Measurements from ENCODE around the gene ZBTB37.

ZBTB37 gene

DNA sequence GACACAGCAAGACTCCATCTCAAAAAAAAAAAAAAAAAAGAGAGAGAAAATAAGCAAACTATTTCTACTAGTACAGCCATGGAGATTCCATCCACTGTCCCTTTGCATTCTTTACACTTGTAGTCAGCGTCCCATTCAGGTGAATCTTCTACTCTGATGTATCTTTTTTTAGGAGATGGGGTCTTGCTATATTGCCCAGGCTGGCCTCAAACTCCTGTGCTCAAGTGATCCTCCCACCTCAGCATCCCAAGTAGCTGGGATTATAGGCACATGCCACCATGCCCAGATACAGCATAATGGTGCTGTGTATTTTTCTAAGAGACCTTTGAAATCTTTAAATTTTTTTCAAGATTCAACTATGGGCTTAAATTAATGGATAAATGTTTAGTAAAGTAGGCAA is 35.4 kb upstream of the ZBTB37 start:
- no peak for DNase-seq (ENCODE audit: low read depth in 1 of 2, low spot score in 1 of 2)
- no peak overlapping the region for H3K4me3 ChIP-seq (replicated peaks; ENCODE audit: insufficient read depth, low read length)
- H3K27ac ChIP-seq (replicated peaks), result no peak overlapping the region
- TF ChIP-seq SPI1 (IDR thresholded peaks at IDR 0.05; ENCODE audit: borderline replicate concordance, low read depth) (no peak), POLR2AphosphoS5 (IDR thresholded peaks at IDR 0.05; ENCODE audit: low read depth) (no peak), GABPA (IDR thresholded peaks at IDR 0.05; ENCODE audit: low read depth) (no peak)
- TF ChIP-seq, protein P1, sequence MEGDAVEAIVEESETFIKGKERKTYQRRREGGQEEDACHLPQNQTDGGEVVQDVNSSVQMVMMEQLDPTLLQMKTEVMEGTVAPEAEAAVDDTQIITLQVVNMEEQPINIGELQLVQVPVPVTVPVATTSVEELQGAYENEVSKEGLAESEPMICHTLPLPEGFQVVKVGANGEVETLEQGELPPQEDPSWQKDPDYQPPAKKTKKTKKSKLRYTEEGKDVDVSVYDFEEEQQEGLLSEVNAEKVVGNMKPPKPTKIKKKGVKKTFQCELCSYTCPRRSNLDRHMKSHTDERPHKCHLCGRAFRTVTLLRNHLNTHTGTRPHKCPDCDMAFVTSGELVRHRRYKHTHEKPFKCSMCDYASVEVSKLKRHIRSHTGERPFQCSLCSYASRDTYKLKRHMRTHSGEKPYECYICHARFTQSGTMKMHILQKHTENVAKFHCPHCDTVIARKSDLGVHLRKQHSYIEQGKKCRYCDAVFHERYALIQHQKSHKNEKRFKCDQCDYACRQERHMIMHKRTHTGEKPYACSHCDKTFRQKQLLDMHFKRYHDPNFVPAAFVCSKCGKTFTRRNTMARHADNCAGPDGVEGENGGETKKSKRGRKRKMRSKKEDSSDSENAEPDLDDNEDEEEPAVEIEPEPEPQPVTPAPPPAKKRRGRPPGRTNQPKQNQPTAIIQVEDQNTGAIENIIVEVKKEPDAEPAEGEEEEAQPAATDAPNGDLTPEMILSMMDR (IDR thresholded peaks at IDR 0.05; ENCODE audit: insufficient read depth, low read length), result no peak
- TF ChIP-seq, protein P2, sequence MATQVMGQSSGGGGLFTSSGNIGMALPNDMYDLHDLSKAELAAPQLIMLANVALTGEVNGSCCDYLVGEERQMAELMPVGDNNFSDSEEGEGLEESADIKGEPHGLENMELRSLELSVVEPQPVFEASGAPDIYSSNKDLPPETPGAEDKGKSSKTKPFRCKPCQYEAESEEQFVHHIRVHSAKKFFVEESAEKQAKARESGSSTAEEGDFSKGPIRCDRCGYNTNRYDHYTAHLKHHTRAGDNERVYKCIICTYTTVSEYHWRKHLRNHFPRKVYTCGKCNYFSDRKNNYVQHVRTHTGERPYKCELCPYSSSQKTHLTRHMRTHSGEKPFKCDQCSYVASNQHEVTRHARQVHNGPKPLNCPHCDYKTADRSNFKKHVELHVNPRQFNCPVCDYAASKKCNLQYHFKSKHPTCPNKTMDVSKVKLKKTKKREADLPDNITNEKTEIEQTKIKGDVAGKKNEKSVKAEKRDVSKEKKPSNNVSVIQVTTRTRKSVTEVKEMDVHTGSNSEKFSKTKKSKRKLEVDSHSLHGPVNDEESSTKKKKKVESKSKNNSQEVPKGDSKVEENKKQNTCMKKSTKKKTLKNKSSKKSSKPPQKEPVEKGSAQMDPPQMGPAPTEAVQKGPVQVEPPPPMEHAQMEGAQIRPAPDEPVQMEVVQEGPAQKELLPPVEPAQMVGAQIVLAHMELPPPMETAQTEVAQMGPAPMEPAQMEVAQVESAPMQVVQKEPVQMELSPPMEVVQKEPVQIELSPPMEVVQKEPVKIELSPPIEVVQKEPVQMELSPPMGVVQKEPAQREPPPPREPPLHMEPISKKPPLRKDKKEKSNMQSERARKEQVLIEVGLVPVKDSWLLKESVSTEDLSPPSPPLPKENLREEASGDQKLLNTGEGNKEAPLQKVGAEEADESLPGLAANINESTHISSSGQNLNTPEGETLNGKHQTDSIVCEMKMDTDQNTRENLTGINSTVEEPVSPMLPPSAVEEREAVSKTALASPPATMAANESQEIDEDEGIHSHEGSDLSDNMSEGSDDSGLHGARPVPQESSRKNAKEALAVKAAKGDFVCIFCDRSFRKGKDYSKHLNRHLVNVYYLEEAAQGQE (IDR thresholded peaks at IDR 0.05; ENCODE audit: insufficient replicate concordance, low read depth), result no peak
- no peaks in the 10 kb centered on the region for H3K27me3 ChIP-seq (ENCODE audit: insufficient read depth, poor library complexity, severe bottlenecking)

DNA sequence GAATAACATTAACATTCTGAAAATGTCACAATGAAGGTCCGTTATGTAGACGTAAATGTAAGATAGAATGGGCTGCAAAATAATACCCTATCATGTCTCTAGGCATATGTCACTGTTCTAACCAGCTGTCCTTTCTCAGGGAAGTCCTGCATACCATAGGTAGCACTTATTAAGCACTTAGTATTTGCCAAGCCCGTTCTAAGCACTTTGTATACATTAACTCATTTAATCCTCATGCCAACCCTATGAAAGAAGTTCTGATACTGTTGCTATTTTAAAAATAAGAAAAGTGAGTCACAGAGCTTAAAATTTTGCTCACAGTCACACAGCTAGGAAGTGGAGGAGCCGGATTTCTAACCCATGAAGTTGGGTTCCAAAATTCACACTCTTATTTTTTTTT is 16.1 kb upstream of the ZBTB37 start:
- no peak for DNase-seq (ENCODE audit: low read depth in 1 of 2, low spot score in 1 of 2)
- H3K27ac ChIP-seq (replicated peaks), result no peak overlapping the region

DNA sequence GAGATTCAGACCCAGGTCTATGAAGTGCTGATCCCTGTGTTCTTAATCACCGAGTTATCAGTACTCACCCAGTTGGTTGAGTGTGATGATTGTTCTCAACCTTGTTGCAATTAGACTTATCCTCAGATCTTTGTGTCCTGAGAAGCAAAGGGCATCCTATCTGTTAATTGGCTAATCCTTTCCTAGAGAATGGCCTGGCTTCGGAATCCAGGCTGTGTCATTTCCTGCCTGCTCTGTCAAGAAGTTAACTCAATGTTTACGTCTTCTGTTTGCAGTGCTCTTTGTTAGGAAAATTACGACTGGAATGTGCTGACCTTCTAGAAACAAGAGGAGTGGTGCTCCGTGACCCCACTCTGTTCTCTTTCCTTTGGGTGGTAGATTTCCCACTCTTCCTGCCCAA is 15.1 kb upstream of the ZBTB37 start:
- no peak overlapping the region for H3K4me3 ChIP-seq (replicated peaks; ENCODE audit: insufficient read depth, low read length)
- H3K27ac ChIP-seq (replicated peaks), result no peak overlapping the region
- no peaks in the 10 kb centered on the region for H3K27me3 ChIP-seq (ENCODE audit: insufficient read depth, poor library complexity, severe bottlenecking)
- DNase-seq (ENCODE audit: low read depth in 1 of 2, low spot score in 1 of 2), result no peak
- TF ChIP-seq, protein P2 (IDR thresholded peaks at IDR 0.05; ENCODE audit: insufficient replicate concordance, low read depth), result no peak
- TF ChIP-seq POLR2AphosphoS5 (IDR thresholded peaks at IDR 0.05; ENCODE audit: low read depth) (no peak), SPI1 (IDR thresholded peaks at IDR 0.05; ENCODE audit: borderline replicate concordance, low read depth) (no peak), GABPA (IDR thresholded peaks at IDR 0.05; ENCODE audit: low read depth) (no peak)
- TF ChIP-seq, protein P1 (IDR thresholded peaks at IDR 0.05; ENCODE audit: insufficient read depth, low read length), result no peak

More for the DNA sequence above, 16.1 kb upstream of the ZBTB37 start:
- TF ChIP-seq POLR2AphosphoS5 (IDR thresholded peaks at IDR 0.05; ENCODE audit: low read depth) (no peak), GABPA (IDR thresholded peaks at IDR 0.05; ENCODE audit: low read depth) (no peak), SPI1 (IDR thresholded peaks at IDR 0.05; ENCODE audit: borderline replicate concordance, low read depth) (no peak)
- TF ChIP-seq, protein P2 (IDR thresholded peaks at IDR 0.05; ENCODE audit: insufficient replicate concordance, low read depth), result no peak
- TF ChIP-seq, protein P1 (IDR thresholded peaks at IDR 0.05; ENCODE audit: insufficient read depth, low read length), result no peak
- Histone ChIP-seq H3K27me3 (ENCODE audit: insufficient read depth, poor library complexity, severe bottlenecking) (no peaks in the 10 kb centered on the region), H3K4me3 (replicated peaks; ENCODE audit: insufficient read depth, low read length) (no peak overlapping the region)

All from HL-60 (cell line).